Activated T-helper 9 cell treated with anti-CD3 and anti-CD28 coated beads, Interleukin-2, amount 50 U/mL, for 16 hours (primary cell): ENCODE measurements around the gene ARHGEF16.

Experiments used
- DNase-seq: peaks from one replicate; pipeline ENCODE4 v3.0.0-alpha.2; 2020; ENCODE audit warnings: low read depth

Gene ARHGEF16

GRCh38 chr1:3482378-3482849 is 27.9 kb downstream of the ARHGEF16 start:
- no peak for DNase-seq

- DNase-seq, result no peak
Measured at GRCh38 chr1:3483380-3483779, 28.9 kb downstream of the ARHGEF16 start.

- DNase-seq, result no peak
Measured at GRCh38 chr1:3483801-3484444, 29.5 kb downstream of the ARHGEF16 start.

GRCh38 chr1:3485016-3485415 is 30.6 kb downstream of the ARHGEF16 start:
- no peak for DNase-seq

GRCh38 chr1:3488432-3488831 is 34.0 kb downstream of the ARHGEF16 start:
- DNase-seq, result no peak

GRCh38 chr1:3490046-3490745 is 35.7 kb downstream of the ARHGEF16 start:
- DNase-seq, result no peak

- peak; percentile 75 for DNase-seq
Measured at GRCh38 chr1:3491291-3492246, 37.1 kb downstream of the ARHGEF16 start.

GRCh38 chr1:3492545-3493246 is 38.2 kb downstream of the ARHGEF16 start:
- no peak for DNase-seq

- no peak for DNase-seq
Measured at GRCh38 chr1:3494321-3495308, 40.1 kb downstream of the ARHGEF16 start.

- DNase-seq, result no peak
Measured at GRCh38 chr1:3495776-3496745, 41.6 kb downstream of the ARHGEF16 start.

GRCh38 chr1:3496916-3497315 is 42.5 kb downstream of the ARHGEF16 start:
- DNase-seq, result no peak

- DNase-seq, result no peak
Measured at GRCh38 chr1:3497521-3497920, 43.1 kb downstream of the ARHGEF16 start.

GRCh38 chr1:3498246-3498930 is 43.9 kb downstream of the ARHGEF16 start:
- DNase-seq, result no peak

- no peak for DNase-seq
Measured at GRCh38 chr1:3498986-3499385, 44.5 kb downstream of the ARHGEF16 start.

GRCh38 chr1:3499611-3500010 is 45.1 kb downstream of the ARHGEF16 start:
- DNase-seq, result no peak

- no peak for DNase-seq
Measured at GRCh38 chr1:3500265-3500835, 45.9 kb downstream of the ARHGEF16 start.

GRCh38 chr1:3501437-3501836 is 47.0 kb downstream of the ARHGEF16 start:
- DNase-seq, result no peak

- DNase-seq, result no peak
Measured at GRCh38 chr1:3501856-3502640, 47.6 kb downstream of the ARHGEF16 start.
